Endodermal cell (in vitro differentiated cells): Measurements from ENCODE around the gene PRKCB. TPM values are rescaled to one million over a fixed set of nuclear protein-coding genes. Genes with fewer than 3 reads are reported as not detected.

Source experiments
- DNase-seq: peaks from one replicate; pipeline ENCODE4 v3.0.0-alpha.2; 2017
- H3K27ac ChIP-seq: 2 replicates; pipeline ENCODE4 v1.5.1; 2013; ENCODE audit warnings: mild to moderate bottlenecking, low read depth, low read length, moderate library complexity
- H3K27me3 ChIP-seq: 2 replicates; pipeline ENCODE4 v1.6.1; 2013; ENCODE audit warnings: mild to moderate bottlenecking, low read length, moderate library complexity; ENCODE audit not compliant: insufficient read depth, control insufficient read depth, poor library complexity, severe bottlenecking
- H3K36me3 ChIP-seq: 2 replicates; pipeline ENCODE4 v1.7.0; 2013; ENCODE audit warnings: mild to moderate bottlenecking, low read length, moderate library complexity; ENCODE audit not compliant: control insufficient read depth, insufficient read depth
- H3K4me1 ChIP-seq: one replicate; pipeline ENCODE4 v1.7.0; 2013; ENCODE audit warnings: low read length; ENCODE audit not compliant: control insufficient read depth, insufficient read depth
- H3K4me3 ChIP-seq: 2 replicates; pipeline ENCODE4 v1.5.1; 2013; ENCODE audit warnings: mild to moderate bottlenecking, low read length, moderate library complexity
- H3K9ac ChIP-seq: 2 replicates; pipeline ENCODE4 v1.6.1; 2013; ENCODE audit warnings: mild to moderate bottlenecking, low read length, moderate library complexity; ENCODE audit not compliant: poor library complexity, severe bottlenecking; ENCODE audit errors: extremely low read depth
- H3K9me3 ChIP-seq: 2 replicates; pipeline ENCODE4 v1.6.1; 2013; ENCODE audit warnings: mild to moderate bottlenecking, low read length, moderate library complexity; ENCODE audit not compliant: control insufficient read depth
- H3K27ac Mint-ChIP-seq: 2 replicates; pipeline ENCODE4 v1.8.0; 2020; ENCODE audit warnings: mixed read lengths
- H3K27me3 Mint-ChIP-seq: 2 replicates; pipeline ENCODE4 v1.8.0; 2021; ENCODE audit warnings: mild to moderate bottlenecking, mixed read lengths; ENCODE audit not compliant: insufficient read depth
- H3K36me3 Mint-ChIP-seq: 2 replicates; pipeline ENCODE4 v1.8.0; 2020; ENCODE audit warnings: low read depth, mixed read lengths
- H3K4me1 Mint-ChIP-seq: 2 replicates; pipeline ENCODE4 v1.8.0; 2020; ENCODE audit warnings: mixed read lengths
- H3K4me3 Mint-ChIP-seq: 2 replicates; pipeline ENCODE4 v1.8.0; 2020; ENCODE audit warnings: mild to moderate bottlenecking, moderate library complexity, mixed read lengths
- H3K9me3 Mint-ChIP-seq: 2 replicates; pipeline ENCODE4 v1.8.0; 2020; ENCODE audit warnings: mild to moderate bottlenecking, mixed read lengths
- WGBS, 2 experiments: methylation state at CpG; one replicate each; pipeline versions ENCODE4 v1.1.5 to v1.1.7; 2013; ENCODE audit warnings: missing lambda C conversion rate in 2 of 2, mixed read lengths in 1 of 2; ENCODE audit not compliant: insufficient coverage in 1 of 2, insufficient read length in 1 of 2; 5-methylcytosine and 5-hydroxymethylcytosine counted together
- total RNA-seq, 2 donors: library from RNA; stranded (reverse); fragmentation: NEBNext Ultra II Directional in 1 of 2; extraction: Animal tissue kit (Norgen Biotek cat#: 25700) in 1 of 2; gene quantifications; 2 replicates in 1 of 2; 3 replicates in 1 of 2; pipeline ENCODE4 v1.2.1, GENCODE V29; 2021
- TF ChIP-seq, protein P1 (sequence below): fragments of 200-600 bp; sonication (generic); conservative IDR thresholded peaks from 2 replicates; pipeline ENCODE4 v1.5.0; 2021; ENCODE audit warnings: antibody characterized with exemption, mild to moderate bottlenecking

Gene PRKCB
- total RNA-seq, 2 donors from 2014 or later: 0.38 to 1.1 TPM

- H3K9me3 ChIP-seq: no peaks in the 10 kb centered on the region
- H3K27me3 ChIP-seq: no peaks in the 10 kb centered on the region
- TF ChIP-seq, protein P1, sequence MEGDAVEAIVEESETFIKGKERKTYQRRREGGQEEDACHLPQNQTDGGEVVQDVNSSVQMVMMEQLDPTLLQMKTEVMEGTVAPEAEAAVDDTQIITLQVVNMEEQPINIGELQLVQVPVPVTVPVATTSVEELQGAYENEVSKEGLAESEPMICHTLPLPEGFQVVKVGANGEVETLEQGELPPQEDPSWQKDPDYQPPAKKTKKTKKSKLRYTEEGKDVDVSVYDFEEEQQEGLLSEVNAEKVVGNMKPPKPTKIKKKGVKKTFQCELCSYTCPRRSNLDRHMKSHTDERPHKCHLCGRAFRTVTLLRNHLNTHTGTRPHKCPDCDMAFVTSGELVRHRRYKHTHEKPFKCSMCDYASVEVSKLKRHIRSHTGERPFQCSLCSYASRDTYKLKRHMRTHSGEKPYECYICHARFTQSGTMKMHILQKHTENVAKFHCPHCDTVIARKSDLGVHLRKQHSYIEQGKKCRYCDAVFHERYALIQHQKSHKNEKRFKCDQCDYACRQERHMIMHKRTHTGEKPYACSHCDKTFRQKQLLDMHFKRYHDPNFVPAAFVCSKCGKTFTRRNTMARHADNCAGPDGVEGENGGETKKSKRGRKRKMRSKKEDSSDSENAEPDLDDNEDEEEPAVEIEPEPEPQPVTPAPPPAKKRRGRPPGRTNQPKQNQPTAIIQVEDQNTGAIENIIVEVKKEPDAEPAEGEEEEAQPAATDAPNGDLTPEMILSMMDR: no peak
- DNase-seq: no peak
- Mint-ChIP-seq H3K9me3 (no peaks in the 10 kb centered on the region), H3K36me3 (no peaks in the 10 kb centered on the region), H3K27ac (no peak overlapping the region), H3K4me1 (no peaks in the 10 kb centered on the region), H3K4me3 (no peak overlapping the region), H3K27me3 (peaks cover 3% of the 10 kb centered on the region)
- 80 to 86% methylated on average over 1 to 6 of the region's 6 CpGs for WGBS, 2 experiments
- no peaks in the 10 kb centered on the region for H3K36me3 ChIP-seq
- H3K9ac ChIP-seq: no peak overlapping the region
- H3K4me3 ChIP-seq: no peak overlapping the region
- no peaks in the 10 kb centered on the region for H3K4me1 ChIP-seq
- no peak overlapping the region for H3K27ac ChIP-seq
Observed at GRCh38 chr16:23795378-23795777, 40.4 kb upstream of the PRKCB start.

- no peaks in the 10 kb centered on the region for H3K4me1 ChIP-seq
- TF ChIP-seq, protein P1: no peak
- H3K36me3 ChIP-seq: no peaks in the 10 kb centered on the region
- no peak overlapping the region for H3K27ac Mint-ChIP-seq
- H3K36me3 Mint-ChIP-seq: no peaks in the 10 kb centered on the region
- no peak for DNase-seq
- no peak overlapping the region for H3K4me3 Mint-ChIP-seq
- H3K27ac ChIP-seq: no peak overlapping the region
- peaks cover 3% of the 10 kb centered on the region for H3K27me3 Mint-ChIP-seq
- no peak overlapping the region for H3K4me3 ChIP-seq
- H3K27me3 ChIP-seq: no peaks in the 10 kb centered on the region
- 85 to 100% methylated on average over 1 to 2 of the region's 2 CpGs for WGBS, 2 experiments
- no peaks in the 10 kb centered on the region for H3K9me3 ChIP-seq
- no peaks in the 10 kb centered on the region for H3K9me3 Mint-ChIP-seq
- no peak overlapping the region for H3K9ac ChIP-seq
- no peaks in the 10 kb centered on the region for H3K4me1 Mint-ChIP-seq
Observed at GRCh38 chr16:23796941-23797340, 38.8 kb upstream of the PRKCB start.

GRCh38 chr16:23801378-23801777 is 34.4 kb upstream of the PRKCB start:
- H3K4me1 Mint-ChIP-seq: no peaks in the 10 kb centered on the region
- TF ChIP-seq, protein P1: peak; percentile 76
- H3K9ac ChIP-seq: no peak overlapping the region
- H3K36me3 ChIP-seq: no peaks in the 10 kb centered on the region
- H3K27ac Mint-ChIP-seq: no peak overlapping the region
- no peaks in the 10 kb centered on the region for H3K36me3 Mint-ChIP-seq
- H3K4me1 ChIP-seq: no peaks in the 10 kb centered on the region
- peak; percentile 90 for DNase-seq
- H3K4me3 ChIP-seq: no peak overlapping the region
- H3K9me3 ChIP-seq: no peaks in the 10 kb centered on the region
- no peak overlapping the region for H3K4me3 Mint-ChIP-seq
- WGBS, 2 experiments: 27 to 38% methylated on average over 3 to 4 of the region's 5 CpGs
- no peaks in the 10 kb centered on the region for H3K9me3 Mint-ChIP-seq
- H3K27ac ChIP-seq: no peak overlapping the region
- H3K27me3 ChIP-seq: no peaks in the 10 kb centered on the region
- H3K27me3 Mint-ChIP-seq: peaks cover 3% of the 10 kb centered on the region
